Stomach (tissue), 9 donors: Measurements from ENCODE around the gene TREML1. TPM values are rescaled to one million over a fixed set of nuclear protein-coding genes. Genes with fewer than 3 reads are reported as not detected.
"Not testable (repeated sequence)": the region's sequence is repeated elsewhere in the genome, so short reads cannot be mapped to it uniquely, and the experiment has no call there.

Experiments used
- DNase-seq, 2 donors: peaks; one replicate each; pipeline versions ENCODE4 v3.0.0 to v3.0.0-alpha.2; 2013 to 2019
- H3K27ac ChIP-seq, 5 donors: fragments of 200-600 bp in 4 of 5; sonication (generic) in 4 of 5; one replicate each; pipeline ENCODE4 v1.5.1; 2013 to 2019; ENCODE audit warnings: mild to moderate bottlenecking in 1 of 5, moderate library complexity in 1 of 5
- H3K27me3 ChIP-seq, 3 donors: fragments of 200-600 bp; sonication (generic); one replicate each; pipeline ENCODE4 v1.5.1; 2017 to 2019; ENCODE audit warnings: mixed run types in 1 of 3
- H3K36me3 ChIP-seq, 4 donors: fragments of 200-600 bp; sonication (generic); 1 replicate in 3 of 4; 2 replicates in 1 of 4; pipeline ENCODE4 v1.5.1; 2016 to 2019
- H3K4me1 ChIP-seq, 4 donors: fragments of 200-600 bp; sonication (generic); one replicate each; pipeline ENCODE4 v1.5.1; 2016 to 2019
- H3K4me3 ChIP-seq, 4 donors: fragments of 200-600 bp; sonication (generic) in 3 of 4; one replicate each; pipeline ENCODE4 v1.5.1; 2016 to 2019; ENCODE audit warnings: mild to moderate bottlenecking in 1 of 4
- H3K9me3 ChIP-seq, 4 donors: fragments of 200-600 bp; sonication (generic); one replicate each; pipeline ENCODE4 v1.5.1; 2016 to 2019
- CTCF ChIP-seq, 7 experiments: fragments of 450-650 bp in 4 of 7; fragments of 200-600 bp in 3 of 7; sonication (generic) in 3 of 7; IDR thresholded peaks; one replicate each; pipeline ENCODE4 v1.5.1; 2016 to 2019; ENCODE audit warnings: antibody characterized with exemption in 7 of 7, control low read depth in 2 of 7, mild to moderate bottlenecking in 1 of 7
- EP300 ChIP-seq: sonication (generic); formaldehyde crosslinking; IDR thresholded peaks from one replicate; pipeline ENCODE4 v1.6.1; 2017; ENCODE audit warnings: antibody characterized with exemption
- POLR2A ChIP-seq, 4 donors: fragments of 450-650 bp; IDR thresholded peaks; one replicate each; pipeline ENCODE4 v1.6.1; 2016; ENCODE audit warnings: antibody characterized with exemption in 4 of 4, control low read depth in 2 of 4, mild to moderate bottlenecking in 1 of 4, moderate library complexity in 1 of 4
- POLR2AphosphoS5 ChIP-seq, 3 donors: sonication (generic); formaldehyde crosslinking; IDR thresholded peaks; one replicate each; pipeline ENCODE4 v1.6.1; 2016; ENCODE audit warnings: antibody characterized with exemption in 3 of 3
- WGBS, 5 donors: extraction: QIAGEN DNeasy Blood & Tissue Kit in 3 of 5; methylation state at CpG; one replicate each; pipeline versions ENCODE4 v1.1.5 to v1.1.7; 2013 to 2018; 5-methylcytosine and 5-hydroxymethylcytosine counted together
- intact Hi-C: fragments of 100-400 bp; cut with DNase I; formaldehyde crosslinking; loops from one replicate; pipeline ENCODE4 v1.15.1; 2023; ENCODE audit warnings: low total_unique reads
- polyA plus RNA-seq, 3 donors: library from polyadenylated mRNA; stranded (reverse); fragments of 200-250 nt; gene quantifications; one replicate each; pipeline ENCODE4 v1.2.3, GENCODE V29; 2013
- total RNA-seq, 5 donors: library from RNA; depleted of rRNA; stranded (reverse); fragments of >200 nt; gene quantifications; one replicate each; pipeline versions ENCODE4 v1.1.0 to v1.2.3, GENCODE V29; 2014 to 2016
- donor health status: healthy with polysubstance abuse.
- donor health status: Bipolar disorder and iron deficiency.
- donor health status: healthy.

The TREML1 gene
- total and polyA plus RNA-seq, 8 donors: not detected

DNA sequence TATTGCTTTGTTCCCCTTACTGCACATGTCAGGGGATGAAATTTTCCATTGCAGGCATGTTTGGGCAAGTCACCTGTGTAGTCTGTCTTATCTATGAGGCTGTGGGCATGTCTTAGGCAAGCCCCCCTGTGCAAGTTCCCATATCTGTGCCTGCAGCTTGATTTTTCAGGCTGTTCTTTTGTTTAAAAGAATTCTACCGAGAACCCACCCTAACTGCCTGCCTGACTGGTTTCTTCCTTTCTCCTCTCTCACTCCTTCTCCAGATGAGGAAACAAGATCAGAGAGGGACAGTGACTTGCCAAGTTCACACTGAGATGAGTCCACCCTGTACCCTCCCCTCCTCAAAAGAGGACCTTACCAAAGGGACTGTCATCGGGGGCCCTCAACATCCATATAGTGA, 35.8 kb upstream of the TREML1 start:
- Histone ChIP-seq H3K27me3 (peaks cover 0 to 36% (median 0%) of the 10 kb centered on the region in 3 donors), H3K4me1 (no peaks in the 10 kb centered on the region), H3K27ac (no peak overlapping the region), H3K9me3 (peaks cover 0 to 13% (median 12%) of the 10 kb centered on the region in 4 donors), H3K36me3 (no peaks in the 10 kb centered on the region), H3K4me3 (no peak overlapping the region)
- 84 to 100% (median 97%) methylated on average over 2 of the region's 2 CpGs for WGBS, 5 donors
- DNase-seq: no peak
- TF ChIP-seq POLR2A (IDR thresholded peaks at IDR 0.05) (no peak), EP300 (no peak), CTCF (IDR thresholded peaks at IDR 0.05) (no peak), POLR2AphosphoS5 (IDR thresholded peaks at IDR 0.05) (no peak)
- intact Hi-C loops: no loop called here

DNA sequence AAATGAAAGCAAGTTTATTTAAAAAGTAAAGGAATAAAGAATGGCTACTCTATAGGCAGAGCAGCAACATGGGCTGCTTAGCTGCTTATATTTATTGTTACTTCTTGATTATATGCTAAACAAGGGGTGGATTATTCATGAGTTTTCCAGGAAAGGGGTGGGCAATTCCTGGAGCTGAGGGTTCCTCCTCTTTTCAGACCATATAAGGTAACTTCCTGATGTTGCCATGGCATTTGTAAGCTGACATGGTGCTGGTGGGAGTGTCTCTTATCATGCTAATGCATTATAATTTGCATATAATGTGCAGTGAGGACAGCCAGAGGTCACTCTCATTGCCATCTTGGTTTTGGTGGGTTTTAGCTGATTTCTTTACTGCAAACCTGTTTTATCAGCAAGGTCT, 34.9 kb upstream of the TREML1 start:
- H3K9me3 ChIP-seq: peaks cover 0 to 13% (median 12%) of the 10 kb centered on the region in 4 donors
- intact Hi-C loops, H3K36me3 ChIP-seq, DNase-seq, H3K27ac ChIP-seq, H3K4me1 ChIP-seq, H3K4me3 ChIP-seq: not testable (repeated sequence)
- peaks cover 0 to 29% (median 0%) of the 10 kb centered on the region in 3 donors for H3K27me3 ChIP-seq

GRCh38 chr6:41187924-41188886, 34.1 kb upstream of the TREML1 start:
- intact Hi-C loops: no loop called here
- H3K27ac ChIP-seq: no peak overlapping the region
- H3K4me1 ChIP-seq: no peaks in the 10 kb centered on the region
- no peak for TF ChIP-seq CTCF (IDR thresholded peaks at IDR 0.05)
- TF ChIP-seq POLR2AphosphoS5 (IDR thresholded peaks at IDR 0.05): no peak
- TF ChIP-seq POLR2A (IDR thresholded peaks at IDR 0.05): no peak
- TF ChIP-seq EP300: no peak
- no peak for DNase-seq
- H3K9me3 ChIP-seq: peaks cover 0 to 13% (median 12%) of the 10 kb centered on the region in 4 donors
- peaks cover 0 to 27% (median 0%) of the 10 kb centered on the region in 3 donors for H3K27me3 ChIP-seq
- 78 to 83% (median 80%) methylated on average over 7 to 8 of the region's 8 CpGs for WGBS, 5 donors
- no peak overlapping the region for H3K4me3 ChIP-seq
- no peaks in the 10 kb centered on the region for H3K36me3 ChIP-seq

GRCh38 chr6:41186031-41186562, 31.9 kb upstream of the TREML1 start:
- Histone ChIP-seq H3K4me1 (no peaks in the 10 kb centered on the region), H3K27ac (no peak overlapping the region), H3K27me3 (peaks cover 0 to 6% (median 0%) of the 10 kb centered on the region in 3 donors), H3K36me3 (no peaks in the 10 kb centered on the region), H3K4me3 (no peak overlapping the region), H3K9me3 (peaks cover 0 to 13% (median 12%) of the 10 kb centered on the region in 4 donors)
- no peak for TF ChIP-seq POLR2AphosphoS5 (IDR thresholded peaks at IDR 0.05)
- TF ChIP-seq POLR2A (IDR thresholded peaks at IDR 0.05): no peak
- no peak for TF ChIP-seq CTCF (IDR thresholded peaks at IDR 0.05)
- TF ChIP-seq EP300: no peak
- DNase-seq: no peak
- intact Hi-C loops: no loop called here
- 68 to 84% (median 74%) methylated on average over 10 of the region's 10 CpGs for WGBS, 5 donors
